ENCODE results near the gene RPL29. TPM values are rescaled to one million over a fixed set of nuclear protein-coding genes. Genes with fewer than 3 reads are reported as not detected.
A peak's percentile ranks its signal among the peaks of the same experiment; 100 is the strongest.

Gene RPL29
- total RNA-seq, 1 donor from 2014 or later, result 1,690 TPM

DNA sequence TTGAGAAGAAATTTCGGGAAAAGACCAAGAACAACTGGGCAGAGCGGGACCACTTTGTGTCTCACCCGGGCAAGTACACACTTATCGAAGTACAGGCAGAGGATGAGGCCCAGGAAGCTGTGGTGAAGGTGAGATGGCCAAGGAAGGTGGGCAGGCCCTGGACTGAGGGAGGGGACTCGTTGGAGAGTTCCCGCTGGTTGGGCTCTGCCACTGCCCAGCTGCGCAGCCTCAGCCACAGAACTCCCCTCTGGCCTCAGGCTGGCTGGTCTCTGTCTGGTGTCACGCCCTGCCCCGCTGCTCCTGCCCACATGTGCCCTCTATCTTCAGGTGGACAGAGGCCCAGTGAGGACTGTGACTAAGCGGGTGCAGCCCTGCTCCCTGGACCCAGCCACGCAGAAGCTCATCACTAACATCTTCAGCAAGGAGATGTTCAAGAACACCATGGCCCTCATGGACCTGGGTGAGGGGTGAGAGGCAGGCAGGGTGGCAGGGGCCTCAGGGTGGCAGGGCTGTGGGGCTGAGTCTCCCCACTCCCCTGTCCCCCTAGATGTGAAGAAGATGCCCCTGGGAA is 51.2 kb downstream of the RPL29 start:
- Mint-ChIP-seq H3K36me3 (no peaks in the 10 kb centered on the region), H3K4me3 (no peak overlapping the region), H3K4me1 (ENCODE audit: unreplicated experiment) (peaks cover 20% of the 10 kb centered on the region), H3K27me3 (no peaks in the 10 kb centered on the region), H3K27ac (peak overlapping the region; percentile 50), H3K9me3 (no peaks in the 10 kb centered on the region)
- no peak for DNase-seq (ENCODE audit: extremely low spot score, unreplicated experiment)
- no peak for TF ChIP-seq CTCF (conservative IDR thresholded peaks at IDR 0.05)

Other genes with a start within 250 kb of the RPL29 start
- gene IQCF6, start 216.7 kb downstream of the RPL29 start, total RNA-seq (ENCODE audit: low replicate concordance), result not detected in 2 replicates
- gene IQCF2, start 134.3 kb downstream of the RPL29 start, total RNA-seq (ENCODE audit: low replicate concordance), result not detected in 2 replicates
- gene IQCF5, start 120.3 kb downstream of the RPL29 start, total RNA-seq (ENCODE audit: low replicate concordance), result not detected in 2 replicates
- not detected in 2 replicates for gene IQCF1, start 92.5 kb downstream of the RPL29 start, total RNA-seq (ENCODE audit: low replicate concordance)
- gene RRP9, start 54.0 kb downstream of the RPL29 start, total RNA-seq (ENCODE audit: low replicate concordance), result 22.7 and 30.0 TPM in 2 replicates
- gene PARP3, start 53.5 kb downstream of the RPL29 start, total RNA-seq (ENCODE audit: low replicate concordance), result 4.2 and 6.6 TPM in 2 replicates
- 0.17 TPM in 1 of 2 replicates, not detected in the other for gene GPR62, start 40.5 kb downstream of the RPL29 start, total RNA-seq (ENCODE audit: low replicate concordance)
- gene PCBP4, start 28.4 kb downstream of the RPL29 start, total RNA-seq (ENCODE audit: low replicate concordance), result 74.8 and 91.9 TPM in 2 replicates
- gene ABHD14B, start 21.8 kb downstream of the RPL29 start, total RNA-seq (ENCODE audit: low replicate concordance), result 22.1 and 27.2 TPM in 2 replicates
- gene ABHD14A, start 20.8 kb downstream of the RPL29 start, total RNA-seq (ENCODE audit: low replicate concordance), result 12.2 and 16.6 TPM in 2 replicates
- gene ACY1, start 12.4 kb downstream of the RPL29 start, total RNA-seq (ENCODE audit: low replicate concordance), result 54.2 and 55.9 TPM in 2 replicates
- gene DUSP7, start 60.7 kb upstream of the RPL29 start, total RNA-seq (ENCODE audit: low replicate concordance), result 11.9 and 25.9 TPM in 2 replicates
- 10.5 and 19.1 TPM in 2 replicates for gene POC1A, start 158.5 kb upstream of the RPL29 start, total RNA-seq (ENCODE audit: low replicate concordance)
- gene ALAS1, start 202.3 kb upstream of the RPL29 start, total RNA-seq (ENCODE audit: low replicate concordance), result 57.1 and 60.8 TPM in 2 replicates
- gene TLR9, start 229.8 kb upstream of the RPL29 start, total RNA-seq (ENCODE audit: low replicate concordance), result 0.22 TPM in 1 of 2 replicates, not detected in the other
- gene TWF2, start 243.3 kb upstream of the RPL29 start, total RNA-seq (ENCODE audit: low replicate concordance), result 33.7 and 39.3 TPM in 2 replicates
- 5.2 and 8.0 TPM in 2 replicates for gene PPM1M, start 249.9 kb upstream of the RPL29 start, total RNA-seq (ENCODE audit: low replicate concordance)

Measured in type B pancreatic cell (in vitro differentiated cells).